ENCODE measurements around the gene SH3BP5.
A peak's percentile ranks its signal among the peaks of the same experiment; 100 is the strongest.

SH3BP5 gene

GRCh38 chr3:15217841-15218267, 114.5 kb downstream of the SH3BP5 start:
- no peak for DNase-seq (ENCODE audit: low read depth)
- H3K4me3 ChIP-seq (ENCODE audit: low read depth, low read length), result no peak overlapping the region
- no peak for TF ChIP-seq CTCF (conservative IDR thresholded peaks at IDR 0.05; ENCODE audit: low read depth, low read length)

GRCh38 chr3:15217011-15217671, 115.2 kb downstream of the SH3BP5 start:
- DNase-seq (ENCODE audit: low read depth), result no peak
- no peak for TF ChIP-seq CTCF (conservative IDR thresholded peaks at IDR 0.05; ENCODE audit: low read depth, low read length)
- H3K4me3 ChIP-seq (ENCODE audit: low read depth, low read length), result no peak overlapping the region

GRCh38 chr3:15216501-15216900, 115.9 kb downstream of the SH3BP5 start:
- DNase-seq (ENCODE audit: low read depth), result no peak
- TF ChIP-seq CTCF (conservative IDR thresholded peaks at IDR 0.05; ENCODE audit: low read depth, low read length), result no peak
- H3K4me3 ChIP-seq (ENCODE audit: low read depth, low read length), result no peak overlapping the region

- no peak overlapping the region for H3K4me3 ChIP-seq (ENCODE audit: low read depth, low read length)
- TF ChIP-seq CTCF (conservative IDR thresholded peaks at IDR 0.05; ENCODE audit: low read depth, low read length), result no peak
- peak; percentile 17 for DNase-seq (ENCODE audit: low read depth)
Measured at GRCh38 chr3:15215996-15216395, 116.4 kb downstream of the SH3BP5 start.

GRCh38 chr3:15214758-15215157, 117.6 kb downstream of the SH3BP5 start:
- DNase-seq (ENCODE audit: low read depth), result no peak
- no peak for TF ChIP-seq CTCF (conservative IDR thresholded peaks at IDR 0.05; ENCODE audit: low read depth, low read length)
- no peak overlapping the region for H3K4me3 ChIP-seq (ENCODE audit: low read depth, low read length)

GRCh38 chr3:15211937-15212336, 120.4 kb downstream of the SH3BP5 start:
- no peak for TF ChIP-seq CTCF (conservative IDR thresholded peaks at IDR 0.05; ENCODE audit: low read depth, low read length)
- DNase-seq (ENCODE audit: low read depth), result no peak
- H3K4me3 ChIP-seq (ENCODE audit: low read depth, low read length), result no peak overlapping the region

- TF ChIP-seq CTCF (conservative IDR thresholded peaks at IDR 0.05; ENCODE audit: low read depth, low read length), result no peak
- peak; percentile 29 for DNase-seq (ENCODE audit: low read depth)
- H3K4me3 ChIP-seq (ENCODE audit: low read depth, low read length), result peak overlapping the region; percentile 77
Measured at GRCh38 chr3:15207836-15208504, 124.4 kb downstream of the SH3BP5 start.
